GM19455 (cell line): ENCODE results near the gene ABI2.
A peak's percentile ranks its signal among the peaks of the same experiment; 100 is the strongest.
"Not testable (repeated sequence)": the region's sequence is repeated elsewhere in the genome, so short reads cannot be mapped to it uniquely, and the experiment has no call there.

Source experiments
- ATAC-seq: cut with Tn5 transposase; IDR thresholded peaks from one replicate; pipeline ENCODE4 v1.9.1; 2021; ENCODE audit not compliant: unreplicated experiment

ABI2 gene

DNA sequence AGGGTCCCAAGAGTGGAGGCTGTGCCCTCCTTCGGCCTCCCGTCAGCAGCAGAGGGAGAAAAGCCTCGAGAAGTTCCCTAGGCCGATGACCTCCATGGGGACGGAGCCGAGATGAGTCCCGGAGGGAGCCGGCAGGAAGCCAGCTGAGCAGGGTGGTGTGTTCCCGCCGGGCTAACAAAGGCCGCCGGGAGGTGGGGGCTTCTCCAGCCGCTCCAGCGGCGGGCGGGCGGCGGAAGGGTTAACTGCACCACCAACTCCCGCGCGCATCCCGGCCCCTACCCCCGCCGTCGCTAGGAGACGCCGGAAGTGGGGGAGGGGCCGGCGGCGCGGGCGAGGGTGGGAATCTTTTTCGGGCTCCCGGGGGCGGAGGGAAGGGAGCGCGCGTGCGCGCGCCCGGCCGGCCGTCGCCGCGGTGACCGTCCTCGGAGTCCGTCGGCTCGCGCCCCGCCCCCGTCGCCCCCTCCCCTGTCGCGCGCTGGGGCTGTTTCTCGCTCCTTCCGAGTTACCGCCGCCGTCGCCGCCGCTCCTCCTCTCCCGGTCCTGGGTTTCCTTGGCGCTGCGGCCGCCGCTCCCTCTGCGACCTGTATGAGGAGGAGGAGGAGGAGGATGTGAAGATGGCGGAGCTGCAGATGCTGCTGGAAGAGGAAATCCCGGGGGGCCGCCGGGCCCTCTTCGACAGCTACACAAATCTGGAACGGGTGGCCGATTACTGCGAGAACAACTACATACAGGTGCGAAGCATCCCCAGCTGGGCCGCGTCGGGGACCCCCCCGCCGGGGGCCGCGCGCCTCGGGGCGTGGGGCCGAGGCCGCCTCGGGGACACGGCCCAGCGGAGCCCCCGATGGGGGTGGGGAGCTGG, at the start of gene ABI2:
Gene ABI2 (plus strand): TSS at position 494 of the 859 bp plus-strand sequence. CDS start 121 bp downstream, at position 615.
- peak; percentile 70 for ATAC-seq

DNA sequence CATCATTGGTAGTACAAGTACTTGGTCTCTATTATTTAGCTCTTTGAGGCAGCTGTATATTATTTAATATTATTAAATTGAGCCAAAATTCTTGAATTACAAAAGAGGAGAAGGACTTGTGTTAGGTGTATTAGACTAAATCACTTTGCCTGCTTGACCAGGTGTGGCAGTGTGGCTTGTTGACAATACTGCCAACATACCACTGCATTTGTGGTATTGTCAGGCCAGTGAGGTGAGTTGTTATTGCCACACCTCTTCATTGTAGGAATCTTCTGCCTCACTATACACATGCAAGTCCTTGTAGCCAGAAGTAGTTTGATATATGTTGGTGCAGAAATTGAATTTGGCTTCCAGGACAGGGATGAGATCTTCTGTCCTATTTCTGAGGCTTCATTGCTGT, 48.9 kb upstream of the ABI2 start:
- ATAC-seq = no peak

DNA sequence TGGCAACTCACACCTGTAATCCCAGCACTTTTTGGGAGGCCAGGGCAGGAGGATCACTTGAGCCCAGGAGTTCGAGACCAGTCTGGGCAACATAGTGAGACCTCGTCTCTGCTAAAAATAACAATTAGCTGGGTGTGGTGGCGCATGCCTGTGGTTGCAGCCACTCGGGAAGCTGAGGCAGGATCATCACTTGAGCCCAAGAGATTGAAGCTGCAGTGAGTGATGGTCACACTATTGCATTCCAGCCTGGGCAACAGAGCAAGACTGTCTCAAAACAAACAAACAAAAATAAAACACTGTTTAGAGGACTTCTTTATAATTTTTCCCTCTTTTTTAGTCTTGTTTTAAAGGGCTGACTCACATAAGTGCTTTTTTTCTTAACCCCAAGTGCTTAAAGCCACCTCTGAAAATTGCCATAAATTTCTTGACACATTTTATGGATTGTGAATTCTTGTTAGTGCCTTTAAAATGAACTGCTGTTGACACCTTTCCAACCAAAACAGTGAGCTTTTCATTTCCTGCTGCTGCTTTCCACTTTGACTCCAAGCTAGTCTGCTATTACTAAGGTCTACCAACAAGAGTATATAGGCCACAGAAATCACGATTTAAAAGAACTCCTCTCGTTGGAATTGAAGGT, 47.6 kb upstream of the ABI2 start:
- no peak for ATAC-seq

DNA sequence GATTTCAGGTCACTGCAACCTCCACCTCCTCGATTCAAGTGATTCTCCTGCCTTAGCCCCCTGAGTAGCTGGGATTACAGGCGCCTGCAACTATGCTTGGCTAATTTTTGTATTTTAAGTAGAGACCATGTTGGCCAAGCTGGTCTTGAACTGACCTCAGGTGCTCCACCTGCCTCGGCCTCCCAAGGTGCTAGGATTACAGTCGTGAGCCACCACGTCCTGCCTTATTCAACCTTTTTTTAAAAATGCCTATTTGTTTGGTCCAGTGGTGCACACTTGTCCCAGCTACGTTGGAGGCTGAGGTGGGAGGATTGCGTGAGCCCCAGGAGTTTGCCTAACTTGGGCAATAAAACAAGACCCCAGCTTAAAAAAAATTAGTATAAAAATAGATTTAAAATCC, 46.1 kb upstream of the ABI2 start:
- no peak for ATAC-seq

DNA sequence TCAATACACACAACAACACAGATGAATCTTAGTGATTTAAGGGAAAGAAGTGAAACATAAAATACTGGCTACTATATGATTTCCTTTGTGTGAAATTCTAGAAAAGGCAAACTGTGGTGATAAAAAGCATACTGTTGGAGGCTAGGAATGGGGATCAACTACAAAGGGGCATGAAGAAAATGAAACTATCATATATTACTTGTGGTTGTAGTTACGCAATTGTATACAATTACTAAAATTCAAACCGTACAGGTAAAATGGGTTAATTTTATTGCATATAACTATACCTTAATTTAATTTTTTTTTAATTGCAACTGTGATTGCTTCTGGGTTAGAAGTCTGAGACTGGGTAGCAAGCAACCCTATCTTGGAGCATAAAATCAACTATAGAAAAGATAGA, 41.7 kb upstream of the ABI2 start:
- ATAC-seq = no peak

DNA sequence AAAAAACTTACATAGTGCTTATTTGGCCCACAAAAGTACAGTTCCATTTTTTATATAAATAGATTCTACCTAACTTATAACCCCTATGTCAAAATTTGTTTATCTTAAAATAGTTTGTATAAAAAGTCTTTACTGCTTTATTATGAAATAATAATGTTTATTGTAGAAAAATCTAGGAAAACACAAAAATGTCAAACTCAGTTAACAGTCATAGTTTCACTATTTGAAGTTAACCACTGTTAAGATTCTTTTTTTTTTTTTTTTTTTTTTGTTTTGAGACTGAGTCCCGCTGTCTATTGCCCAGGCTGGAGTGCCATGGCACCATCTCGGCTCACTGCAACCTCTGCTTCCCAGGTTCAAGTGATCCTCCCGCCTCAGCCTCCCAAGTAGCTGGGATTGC, 26.5 kb upstream of the ABI2 start:
- no peak for ATAC-seq

DNA sequence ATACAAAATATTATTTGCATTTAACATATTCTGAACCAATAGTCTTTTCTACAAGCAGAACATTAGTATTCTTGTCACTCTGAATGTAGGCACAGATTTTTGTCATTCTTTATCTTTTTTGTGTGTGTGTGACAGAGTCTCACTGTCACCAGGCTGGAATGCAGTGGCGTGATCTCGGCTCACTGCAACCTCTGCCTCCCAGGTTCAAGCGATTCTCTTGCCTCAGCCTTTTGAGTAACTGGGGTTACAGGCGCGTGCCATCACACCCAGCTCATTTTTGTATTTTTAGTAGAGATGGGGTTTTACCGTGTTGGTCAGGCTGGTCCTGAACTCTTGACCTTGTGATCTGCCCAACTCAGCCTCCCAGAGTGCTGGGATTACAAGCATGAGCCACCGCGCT, 25.6 kb upstream of the ABI2 start:
- ATAC-seq = not testable (repeated sequence)

DNA sequence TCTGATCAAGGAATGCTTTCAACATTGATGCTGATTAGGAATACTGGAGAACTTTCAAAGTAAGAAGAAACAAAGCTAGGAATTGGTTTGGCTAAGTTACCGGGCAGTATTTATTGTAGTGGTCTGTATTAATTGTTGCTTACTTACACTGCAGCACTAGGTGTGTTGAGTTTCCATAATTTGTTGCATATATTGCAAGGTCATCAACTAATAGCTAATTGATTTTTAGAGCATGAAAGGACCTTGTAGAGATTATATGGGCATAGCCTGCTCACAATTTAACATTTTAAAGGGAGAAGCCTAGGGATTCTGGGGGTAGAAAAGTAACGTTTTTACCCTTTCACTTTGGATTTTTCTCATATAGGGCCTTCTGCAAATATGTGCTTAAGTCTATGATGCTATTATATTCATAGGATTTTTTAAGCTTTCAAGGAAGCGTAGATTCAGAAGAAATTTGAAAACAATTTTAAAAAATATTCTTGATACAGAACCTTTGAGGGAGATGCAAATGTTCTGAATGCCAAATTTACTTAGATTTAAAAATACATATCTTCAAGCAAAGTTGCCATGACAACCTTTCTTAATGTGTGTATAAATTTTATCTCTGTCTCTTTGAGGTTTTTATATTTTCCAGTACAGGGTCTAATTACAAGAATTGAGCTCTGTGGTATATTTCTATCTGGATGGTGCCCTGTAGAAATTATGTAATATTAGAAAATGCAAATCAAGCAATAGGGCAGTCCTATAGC, 17.3 kb upstream of the ABI2 start:
- ATAC-seq = no peak

DNA sequence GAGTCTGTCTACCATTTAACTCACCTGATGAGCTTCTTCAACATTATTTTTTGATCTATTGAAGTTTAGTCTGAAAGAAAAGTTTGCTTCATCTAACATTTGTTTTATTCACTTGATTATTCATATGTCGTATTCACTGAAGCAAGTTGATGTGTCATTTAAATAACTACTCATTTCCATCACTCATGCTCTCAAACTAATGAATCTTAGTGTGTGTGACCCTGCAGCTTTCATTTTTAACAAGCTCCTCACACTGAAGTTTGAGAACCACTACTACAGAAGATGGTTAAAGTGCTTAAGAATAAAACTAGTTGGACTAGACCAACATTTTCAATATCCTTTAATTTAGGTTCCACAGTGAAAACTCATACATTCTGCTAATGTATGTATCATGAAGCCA, 1.8 kb upstream of the ABI2 start:
- no peak for ATAC-seq

DNA sequence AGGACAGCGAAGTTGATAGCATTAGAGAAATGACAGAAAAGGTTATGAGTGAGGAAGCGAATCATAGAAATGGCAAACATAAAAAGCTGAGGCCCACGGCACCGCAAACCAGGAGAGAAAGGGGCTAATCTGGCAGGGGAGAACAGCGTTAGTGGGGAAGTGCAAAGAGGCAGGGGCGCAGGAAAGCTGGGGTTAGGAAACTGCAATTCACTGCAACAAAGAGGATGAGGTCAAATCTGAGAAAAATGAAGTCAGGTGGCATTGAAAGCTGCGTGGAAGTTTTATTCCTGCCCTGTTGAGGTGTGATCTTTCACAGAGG, 653 bp upstream of the ABI2 start:
- no peak for ATAC-seq

DNA sequence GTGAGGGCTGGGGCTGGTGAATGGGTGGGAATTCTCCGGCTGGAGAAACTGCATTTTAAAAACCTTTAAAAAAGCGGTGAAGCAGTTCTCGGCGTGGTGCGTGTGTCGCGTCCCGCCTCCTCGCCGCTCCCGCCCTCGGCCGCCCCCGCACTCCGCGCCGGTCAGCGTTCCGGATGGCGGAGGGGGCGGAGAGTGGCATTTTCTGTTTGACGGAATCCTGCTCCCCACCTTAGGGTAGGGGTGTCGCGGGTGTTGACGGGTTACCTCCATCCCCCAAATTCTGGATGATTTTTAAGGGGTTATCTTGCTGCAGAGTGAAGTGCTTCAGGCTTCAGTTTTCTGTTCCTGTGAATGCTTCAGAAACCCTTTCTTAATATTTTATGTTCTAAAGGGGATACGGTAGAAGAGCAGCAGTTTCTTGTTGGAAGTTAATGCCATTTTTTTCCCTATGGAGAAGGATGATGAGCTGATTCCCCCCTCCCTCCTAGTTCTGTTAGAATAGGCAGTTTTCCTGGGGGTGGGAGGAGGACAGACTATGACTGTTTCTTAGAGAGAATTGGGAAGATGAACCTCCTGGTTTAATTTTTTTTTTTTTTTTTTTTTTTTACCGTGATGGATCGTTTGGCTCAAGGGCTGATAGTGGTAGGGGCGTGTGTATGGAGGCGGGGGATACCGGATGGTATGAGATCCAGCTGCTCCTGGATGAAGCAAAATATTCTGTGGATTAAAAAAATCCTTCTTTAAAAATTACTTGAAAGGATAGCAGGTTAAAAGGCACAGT, 756 bp downstream of the ABI2 start:
- ATAC-seq = peak; percentile 58

DNA sequence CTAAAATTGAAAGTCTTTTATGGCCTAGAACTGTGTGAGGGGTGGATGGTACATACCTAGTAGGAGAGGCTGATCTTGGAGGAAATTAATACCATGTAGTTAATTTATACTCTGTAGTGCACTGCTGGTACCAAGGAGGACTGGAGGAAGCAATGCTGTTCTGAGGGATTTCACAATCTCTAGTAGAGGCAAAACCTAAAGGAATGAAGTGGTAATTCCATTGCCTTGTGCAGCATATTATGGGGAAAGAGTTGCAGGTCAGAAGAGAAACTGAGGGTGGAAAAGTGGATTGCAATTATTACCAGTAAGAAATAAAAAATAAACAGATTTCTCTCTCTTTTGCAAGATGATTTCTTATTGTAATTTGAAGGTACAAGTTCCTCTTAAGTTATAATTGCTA, 2.2 kb downstream of the ABI2 start:
- ATAC-seq = no peak

DNA sequence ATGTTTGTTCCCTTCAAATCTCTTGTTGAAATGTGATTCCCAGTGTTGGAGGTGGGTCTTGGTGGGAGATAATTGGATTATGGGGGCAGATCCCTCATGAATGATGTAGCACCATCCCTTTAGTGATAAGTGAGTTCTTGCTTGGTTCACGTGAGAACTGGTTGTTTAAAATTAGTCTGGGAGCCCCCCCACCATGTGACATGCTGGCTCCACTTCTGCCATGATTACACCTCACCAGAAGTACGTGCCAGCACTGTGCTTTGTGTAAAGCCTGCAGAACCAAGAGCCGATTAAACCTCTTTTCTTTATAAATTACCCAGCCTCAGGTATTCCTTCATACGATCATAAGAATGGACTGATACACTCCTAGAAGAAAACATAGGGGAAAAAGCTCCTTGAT, 10.1 kb downstream of the ABI2 start:
- no peak for ATAC-seq

DNA sequence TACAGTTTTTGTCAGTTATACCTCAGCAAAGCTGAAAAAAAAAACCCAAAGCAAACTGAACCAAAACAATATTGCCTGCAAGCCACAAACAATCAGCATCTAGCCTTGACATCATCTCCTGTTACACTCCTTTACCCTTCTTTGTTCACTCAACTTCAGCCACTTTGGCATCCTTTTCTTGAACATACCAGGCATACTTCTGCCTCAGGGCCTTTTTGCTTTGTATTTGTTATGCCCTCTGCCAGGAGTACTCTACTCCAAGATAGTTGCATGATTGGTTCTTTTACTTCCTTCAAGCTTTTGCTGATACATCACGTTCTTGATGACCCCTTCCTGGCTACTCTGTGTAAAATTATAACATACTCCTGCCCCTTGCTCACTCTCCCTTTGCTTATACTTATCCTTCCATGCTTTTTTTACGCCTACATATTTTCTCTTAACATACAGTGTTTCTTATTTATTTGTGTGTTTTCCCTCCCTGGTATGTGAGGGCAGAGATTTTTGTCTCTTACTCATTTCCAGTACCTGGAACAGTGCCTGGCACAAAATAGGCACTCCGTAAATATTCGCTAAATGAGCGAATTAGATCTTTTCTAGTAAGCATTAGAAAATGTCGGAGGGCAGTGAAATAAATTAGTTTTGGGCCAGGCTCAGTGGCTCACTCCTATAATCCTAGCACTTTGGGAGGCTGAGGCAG, 12.7 kb downstream of the ABI2 start:
- ATAC-seq = no peak

DNA sequence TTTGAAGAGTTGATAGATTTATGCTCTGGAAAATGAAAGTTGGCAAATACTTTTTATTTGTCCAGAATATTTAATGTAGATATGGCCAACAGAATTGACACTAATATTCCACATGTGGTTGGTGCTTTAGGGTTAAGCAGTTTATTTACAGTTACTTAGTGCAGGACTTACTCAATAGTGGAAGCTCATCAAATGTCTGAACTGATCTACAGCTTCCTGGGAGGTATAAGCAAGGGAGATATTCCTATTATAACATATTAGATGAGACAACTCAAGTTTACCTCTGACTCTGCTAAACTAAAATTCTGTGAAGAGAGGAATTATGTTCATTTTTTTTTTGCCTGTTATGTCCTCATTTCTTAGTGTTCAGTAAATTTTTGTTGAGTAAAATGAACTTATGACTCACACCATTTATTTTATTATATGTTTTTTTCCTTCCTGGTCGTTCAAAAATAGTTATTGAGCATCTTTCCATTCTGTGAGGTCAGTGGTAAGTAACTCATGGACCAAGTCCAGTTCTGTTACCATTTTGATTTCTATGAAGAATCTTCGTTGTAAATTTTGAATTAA, 13.6 kb downstream of the ABI2 start:
- no peak for ATAC-seq

DNA sequence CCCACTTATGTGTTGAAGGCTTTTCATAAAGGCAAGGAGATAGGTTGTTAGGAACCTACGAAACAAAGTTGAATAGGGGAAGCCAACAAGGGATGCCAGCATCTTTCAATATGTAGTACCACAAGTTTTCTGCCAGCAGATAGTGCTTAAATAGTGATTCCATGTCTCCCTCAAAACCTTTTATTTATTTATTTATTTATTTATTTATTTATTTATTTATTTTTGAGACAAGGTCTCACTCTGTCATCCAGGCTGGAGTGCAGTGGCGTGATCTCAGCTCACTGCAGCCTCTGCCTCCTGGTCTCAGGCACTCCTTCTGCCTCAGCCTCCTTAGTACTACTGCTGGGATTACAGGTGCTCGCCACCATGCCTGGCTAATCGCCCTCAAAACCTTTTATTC, 14.2 kb downstream of the ABI2 start:
- not testable (repeated sequence) for ATAC-seq

DNA sequence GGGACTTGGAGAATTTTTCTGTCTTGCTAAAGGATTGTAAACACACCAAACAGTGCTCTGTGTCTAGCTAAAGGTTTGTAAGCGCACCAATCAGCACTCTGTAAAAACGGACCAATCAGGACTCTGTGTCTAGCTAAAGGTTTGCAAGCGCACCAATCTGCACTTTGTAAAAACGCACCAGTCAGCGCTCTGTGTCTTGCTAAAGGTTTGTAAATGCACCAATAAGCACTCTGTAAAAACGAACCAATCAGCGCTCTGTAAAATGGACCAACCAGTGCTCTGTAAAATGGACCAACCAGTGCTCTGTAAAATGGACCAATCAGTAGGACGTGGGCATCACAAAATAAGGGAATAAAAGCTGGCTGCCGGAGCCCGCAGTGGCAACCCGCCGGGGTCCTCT, 16.5 kb downstream of the ABI2 start:
- ATAC-seq = no peak

DNA sequence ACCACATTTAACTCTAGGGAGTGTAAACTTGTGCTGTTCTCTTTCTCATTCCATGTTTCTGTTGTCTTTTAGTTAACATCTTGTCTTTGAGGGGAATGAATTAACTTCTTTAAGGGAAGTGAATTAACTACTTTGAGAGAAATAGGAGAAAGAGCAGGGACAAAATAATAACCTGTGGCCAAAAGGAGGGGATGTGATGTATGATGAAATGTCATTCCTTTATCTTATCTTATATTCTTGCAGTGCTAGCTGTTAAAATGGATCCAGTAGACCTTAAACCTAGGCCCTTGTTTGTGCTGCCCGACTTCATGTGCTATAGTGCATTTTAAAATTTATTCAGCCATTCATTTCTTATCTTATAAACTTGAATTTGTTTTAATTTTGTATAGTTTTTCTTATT, 18.4 kb downstream of the ABI2 start:
- ATAC-seq = no peak

DNA sequence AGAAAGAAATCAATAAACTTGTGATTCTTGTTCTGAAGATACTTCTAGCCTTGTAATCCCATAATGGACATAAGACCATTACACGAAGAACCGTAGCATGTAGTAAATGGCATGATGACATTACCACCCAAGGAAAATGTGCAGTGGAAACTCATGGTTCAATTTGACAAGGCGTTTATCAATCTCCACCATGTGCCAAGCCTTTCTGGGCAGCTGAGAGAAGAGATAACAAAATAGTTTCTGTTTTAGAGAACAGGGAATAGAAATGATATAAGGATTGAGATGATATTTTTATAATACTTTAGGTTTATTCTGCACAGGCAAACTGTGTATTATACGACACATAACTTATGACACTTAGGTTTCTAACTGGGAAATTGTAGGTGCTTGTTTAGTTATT, 19.2 kb downstream of the ABI2 start:
- ATAC-seq = no peak

DNA sequence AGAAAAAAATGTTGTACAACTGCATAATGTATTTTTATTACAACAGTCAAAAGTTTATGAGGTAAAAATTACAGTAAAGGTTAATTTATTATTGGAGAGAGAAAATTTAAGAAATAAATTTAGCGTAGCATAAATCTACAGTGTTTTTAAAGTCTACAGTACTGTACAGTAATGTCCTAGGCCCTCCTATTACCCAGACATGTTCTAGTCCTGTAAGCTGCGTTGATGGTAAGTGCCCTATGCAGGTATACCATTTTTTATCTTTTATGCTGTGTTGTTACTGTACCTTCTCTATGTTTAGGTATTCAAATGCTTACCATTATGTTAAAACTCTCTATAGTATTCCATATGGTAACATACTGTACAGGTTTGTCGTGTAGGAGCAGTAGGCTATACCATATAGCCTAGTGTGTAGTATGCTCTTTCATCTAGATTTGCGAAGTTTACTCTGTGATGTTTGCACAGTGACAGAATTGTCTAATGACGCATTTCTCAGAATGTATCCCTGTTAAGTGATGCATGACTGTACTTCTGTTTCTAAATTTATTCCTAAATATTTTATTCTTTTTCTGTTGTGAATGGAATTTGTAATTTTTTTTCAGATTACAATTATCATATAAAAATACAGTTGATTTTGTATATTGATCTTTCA, 24.5 kb downstream of the ABI2 start:
- ATAC-seq = no peak
